Measurements from ENCODE around the gene TYW1.
"Not testable (repeated sequence)": the region's sequence is repeated elsewhere in the genome, so short reads cannot be mapped to it uniquely, and the experiment has no call there.

DNA sequence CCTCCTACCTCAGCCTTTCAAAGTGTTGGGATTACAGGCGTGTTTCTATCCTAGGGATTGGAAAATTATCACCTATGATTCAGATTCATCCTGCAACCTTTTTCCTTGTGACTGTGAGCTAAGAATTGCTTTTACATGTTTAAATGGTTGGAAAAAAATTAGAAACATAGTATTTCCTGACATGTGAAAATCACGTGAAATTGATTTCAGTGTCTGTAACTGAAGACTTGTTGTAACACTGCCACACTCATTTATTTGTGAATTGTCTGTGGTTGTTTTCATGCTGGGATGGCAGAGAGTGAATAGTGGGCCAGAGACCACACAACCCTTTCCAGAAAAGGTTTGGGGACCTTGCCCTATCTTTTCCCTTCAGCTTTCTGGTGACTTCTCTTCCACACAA lies 273.3 kb downstream of the TYW1 start:
- TF ChIP-seq SUZ12 (IDR thresholded peaks at IDR 0.05; ENCODE audit: extremely low read depth, insufficient read depth, insufficient read length); YY1 (IDR thresholded peaks at IDR 0.05; ENCODE audit: insufficient read depth, insufficient read length): not testable (repeated sequence)

Data from NT2/D1 (cell line).